MM.1S (cell line): ENCODE data around the gene DSCAML1.

Experiments used
- DNase-seq: peaks from one replicate; pipeline ENCODE4 v3.0.0-alpha.2; 2015
- H2AFZ ChIP-seq: fragments of 300-600 bp; sonication (generic); 2 replicates; pipeline ENCODE4 v1.6.0; 2016; ENCODE audit warnings: antibody characterized with exemption, low read length
- H3F3A ChIP-seq: fragments of 300-600 bp; sonication (generic); 2 replicates; pipeline ENCODE4 v1.6.1; 2016; ENCODE audit warnings: mild to moderate bottlenecking, antibody characterized with exemption, low read length, moderate library complexity, mixed read lengths; ENCODE audit not compliant: insufficient read depth
- H3K27ac ChIP-seq: fragments of 300-600 bp; sonication (generic); 2 replicates; pipeline ENCODE4 v1.5.1; 2016; ENCODE audit warnings: mild to moderate bottlenecking, low read length
- H3K27me3 ChIP-seq: fragments of 300-600 bp; sonication (generic); replicated peaks from 2 replicates; pipeline ENCODE4 v1.6.0; 2016; ENCODE audit warnings: low read length; ENCODE audit not compliant: insufficient read depth
- H3K36me3 ChIP-seq: fragments of 300-600 bp; sonication (generic); replicated peaks from 2 replicates; pipeline ENCODE4 v1.6.1; 2016; ENCODE audit warnings: mild to moderate bottlenecking, low read length, mixed read lengths; ENCODE audit not compliant: insufficient read depth
- H3K4me1 ChIP-seq: fragments of 300-600 bp; sonication (generic); 2 replicates; pipeline ENCODE4 v1.6.1; 2016; ENCODE audit warnings: low read length, mixed read lengths
- H3K4me2 ChIP-seq: fragments of 300-600 bp; sonication (generic); 2 replicates; pipeline ENCODE4 v1.6.0; 2016; ENCODE audit warnings: low read depth, low read length
- H3K4me3 ChIP-seq: fragments of 300-600 bp; sonication (generic); 2 replicates; pipeline ENCODE4 v1.5.1; 2016; ENCODE audit warnings: low read length, mixed read lengths
- H3K79me2 ChIP-seq: fragments of 300-600 bp; sonication (generic); 2 replicates; pipeline ENCODE4 v1.6.1; 2016; ENCODE audit warnings: mixed run types, low read length, mixed read lengths
- H3K9ac ChIP-seq: fragments of 300-600 bp; sonication (generic); 2 replicates; pipeline ENCODE4 v1.6.1; 2016; ENCODE audit warnings: low read length, mixed read lengths
- H3K9me2 ChIP-seq: fragments of 300-600 bp; sonication (generic); replicated peaks from 2 replicates; pipeline ENCODE4 v1.6.1; 2016; ENCODE audit warnings: mild to moderate bottlenecking, low read length, mixed read lengths; ENCODE audit not compliant: insufficient read depth
- H3K9me3 ChIP-seq: fragments of 300-600 bp; sonication (generic); replicated peaks from 2 replicates; pipeline ENCODE4 v1.6.1; 2016; ENCODE audit warnings: mild to moderate bottlenecking, low read length, mixed read lengths; ENCODE audit not compliant: insufficient read depth
- H4K20me1 ChIP-seq: fragments of 300-600 bp; sonication (generic); 2 replicates; pipeline ENCODE4 v1.6.1; 2016; ENCODE audit warnings: mild to moderate bottlenecking, low read length, moderate library complexity, mixed read lengths; ENCODE audit not compliant: insufficient read depth
- EZH2 ChIP-seq: fragments of 300-600 bp; sonication (generic); optimal IDR thresholded peaks from 2 replicates; pipeline ENCODE3; 2017; ENCODE audit warnings: low read depth, mild to moderate bottlenecking, antibody characterized with exemption, low read length, mixed read lengths
- EZH2phosphoT487 ChIP-seq: fragments of 300-600 bp; sonication (generic); IDR thresholded peaks from 2 replicates; pipeline ENCODE4 v1.6.1; 2018; ENCODE audit warnings: antibody characterized with exemption, low read length
- TF ChIP-seq, protein P1 (sequence below): fragments of 300-600 bp; sonication (generic); IDR thresholded peaks from 2 replicates; pipeline ENCODE4 v1.5.1; 2016; ENCODE audit warnings: antibody characterized with exemption, low read length, mixed read lengths

The DSCAML1 gene

DNA sequence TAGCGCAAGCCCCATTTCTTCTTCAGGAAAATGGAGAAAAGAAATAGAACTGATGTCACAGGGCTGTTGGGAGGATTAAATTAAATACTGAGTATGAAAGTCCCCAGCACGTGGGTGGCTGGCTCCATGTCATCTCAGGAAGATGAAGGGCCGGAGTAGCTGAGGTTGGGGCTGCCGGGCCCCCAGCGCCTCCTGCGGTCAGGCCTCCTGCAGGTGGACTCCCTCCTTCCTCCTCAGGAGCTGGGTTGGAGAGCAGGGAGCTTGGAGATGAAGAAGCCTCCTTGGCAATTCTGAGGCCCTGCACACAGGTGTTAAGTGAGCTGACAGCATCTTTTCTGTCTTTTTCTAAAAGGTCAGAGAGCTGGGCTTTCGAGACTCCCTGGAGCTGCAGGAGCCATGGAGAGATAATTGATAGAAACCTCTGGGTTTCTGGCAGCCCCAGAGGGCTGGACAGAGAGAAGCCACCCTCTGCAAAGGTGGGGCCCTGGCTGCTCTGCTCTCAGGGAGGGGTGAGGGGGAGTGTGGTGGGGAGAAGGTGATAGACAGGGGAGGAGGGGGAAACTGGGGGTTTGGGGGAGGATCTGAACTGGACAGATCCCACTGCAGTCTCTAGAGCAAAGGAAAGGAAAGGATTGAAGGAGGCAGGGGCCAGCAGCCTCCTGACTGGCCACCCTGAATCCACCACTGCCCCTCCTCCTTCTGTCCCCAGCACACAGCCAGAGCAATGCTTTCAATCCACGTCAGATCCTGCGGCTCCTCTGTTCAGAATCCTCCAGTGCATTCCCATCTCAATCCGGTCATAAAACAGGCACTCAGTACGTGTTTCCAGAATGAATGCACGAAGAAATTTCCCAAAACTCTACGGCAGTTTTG is 258.5 kb downstream of the DSCAML1 start:
- H3K79me2 ChIP-seq, result no peaks in the 10 kb centered on the region
- H3F3A ChIP-seq, result no peaks in the 10 kb centered on the region
- H3K4me2 ChIP-seq, result no peak overlapping the region
- H3K27ac ChIP-seq, result no peak overlapping the region
- H3K4me1 ChIP-seq, result no peaks in the 10 kb centered on the region
- H2AFZ ChIP-seq, result no peak overlapping the region
- no peak overlapping the region for H3K9ac ChIP-seq
- H3K9me3 ChIP-seq, result no peaks in the 10 kb centered on the region
- H4K20me1 ChIP-seq, result no peaks in the 10 kb centered on the region
- H3K9me2 ChIP-seq, result no peaks in the 10 kb centered on the region
- H3K27me3 ChIP-seq, result peaks cover 75% of the 10 kb centered on the region
- no peaks in the 10 kb centered on the region for H3K36me3 ChIP-seq
- DNase-seq, result no peak
- H3K4me3 ChIP-seq, result no peak overlapping the region
- TF ChIP-seq EZH2phosphoT487 (no peak), EZH2 (no peak)
- TF ChIP-seq, protein P1, sequence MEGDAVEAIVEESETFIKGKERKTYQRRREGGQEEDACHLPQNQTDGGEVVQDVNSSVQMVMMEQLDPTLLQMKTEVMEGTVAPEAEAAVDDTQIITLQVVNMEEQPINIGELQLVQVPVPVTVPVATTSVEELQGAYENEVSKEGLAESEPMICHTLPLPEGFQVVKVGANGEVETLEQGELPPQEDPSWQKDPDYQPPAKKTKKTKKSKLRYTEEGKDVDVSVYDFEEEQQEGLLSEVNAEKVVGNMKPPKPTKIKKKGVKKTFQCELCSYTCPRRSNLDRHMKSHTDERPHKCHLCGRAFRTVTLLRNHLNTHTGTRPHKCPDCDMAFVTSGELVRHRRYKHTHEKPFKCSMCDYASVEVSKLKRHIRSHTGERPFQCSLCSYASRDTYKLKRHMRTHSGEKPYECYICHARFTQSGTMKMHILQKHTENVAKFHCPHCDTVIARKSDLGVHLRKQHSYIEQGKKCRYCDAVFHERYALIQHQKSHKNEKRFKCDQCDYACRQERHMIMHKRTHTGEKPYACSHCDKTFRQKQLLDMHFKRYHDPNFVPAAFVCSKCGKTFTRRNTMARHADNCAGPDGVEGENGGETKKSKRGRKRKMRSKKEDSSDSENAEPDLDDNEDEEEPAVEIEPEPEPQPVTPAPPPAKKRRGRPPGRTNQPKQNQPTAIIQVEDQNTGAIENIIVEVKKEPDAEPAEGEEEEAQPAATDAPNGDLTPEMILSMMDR, result no peak

DNA sequence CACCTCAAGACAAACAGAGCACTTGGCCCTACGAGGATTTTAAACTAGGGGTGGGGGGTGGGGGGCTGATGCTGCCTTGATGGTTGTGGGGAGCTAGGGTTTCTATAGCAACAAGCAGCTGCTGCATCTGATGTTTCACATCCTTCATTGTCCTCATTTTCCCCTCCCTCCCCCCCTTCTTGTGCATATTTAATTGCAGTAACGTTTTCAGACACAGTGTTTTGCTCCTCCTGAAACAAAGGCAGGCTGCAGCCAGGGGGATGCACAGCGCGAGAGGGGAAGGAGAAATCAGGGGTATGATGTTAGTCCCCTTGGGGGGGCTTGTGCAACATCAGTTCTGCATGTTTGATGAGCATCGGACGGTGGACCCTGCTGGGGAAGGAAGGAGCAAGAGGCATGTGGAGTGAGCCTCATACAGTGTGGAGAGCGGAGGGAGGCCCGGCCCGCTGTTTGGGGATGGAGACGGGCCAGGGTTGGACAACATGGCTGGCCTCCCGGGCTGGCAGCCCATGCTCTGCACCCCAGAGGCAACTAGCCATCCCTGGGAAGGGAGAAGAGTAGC is 261.1 kb downstream of the DSCAML1 start:
- Histone ChIP-seq H3K9ac (no peak overlapping the region), H3K27ac (no peak overlapping the region), H3K79me2 (no peaks in the 10 kb centered on the region), H3K4me2 (no peak overlapping the region), H3K27me3 (peaks cover 80% of the 10 kb centered on the region), H2AFZ (no peak overlapping the region), H3K4me3 (no peak overlapping the region), H3K36me3 (no peaks in the 10 kb centered on the region), H3K4me1 (no peaks in the 10 kb centered on the region), H3F3A (no peaks in the 10 kb centered on the region), H3K9me2 (no peaks in the 10 kb centered on the region), H4K20me1 (no peaks in the 10 kb centered on the region), H3K9me3 (no peaks in the 10 kb centered on the region)
- DNase-seq, result no peak
- no peak for TF ChIP-seq EZH2
- TF ChIP-seq EZH2phosphoT487, result no peak
- TF ChIP-seq, protein P1, result no peak

DNA sequence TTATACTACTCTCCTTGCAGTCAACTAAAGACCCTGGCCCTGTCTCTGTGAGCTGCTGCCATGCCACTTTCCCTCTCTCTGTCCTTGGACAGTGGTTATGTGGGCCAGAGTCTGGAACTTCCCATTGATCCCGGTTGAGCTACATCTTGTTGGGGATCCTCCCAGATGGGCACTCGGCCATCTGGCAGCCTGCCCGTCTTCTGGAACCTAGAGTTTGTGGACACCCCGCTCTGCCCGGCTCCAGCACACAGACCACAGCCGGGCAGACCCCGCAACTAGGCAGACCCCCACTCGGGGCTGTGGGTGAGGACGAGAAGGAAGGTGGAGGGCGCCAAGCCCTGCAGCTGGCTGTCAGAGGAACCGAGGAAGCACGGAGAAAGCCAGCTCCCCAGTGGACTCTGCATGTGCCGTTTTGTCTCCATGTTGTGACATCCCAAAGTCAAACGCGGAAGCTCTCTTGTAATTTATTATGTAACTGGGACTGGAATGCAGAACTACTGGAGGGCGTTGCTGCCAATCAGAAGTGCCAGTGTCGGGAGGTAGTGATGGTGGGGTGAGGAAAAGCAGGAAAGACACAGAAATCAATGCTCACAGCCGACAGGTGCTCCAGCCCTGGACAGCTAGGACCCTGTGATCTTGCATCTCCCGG is 261.7 kb downstream of the DSCAML1 start:
- no peaks in the 10 kb centered on the region for H3K4me1 ChIP-seq
- no peaks in the 10 kb centered on the region for H3K79me2 ChIP-seq
- no peaks in the 10 kb centered on the region for H3K36me3 ChIP-seq
- DNase-seq, result no peak
- peaks cover 82% of the 10 kb centered on the region for H3K27me3 ChIP-seq
- H3K9ac ChIP-seq, result no peak overlapping the region
- no peaks in the 10 kb centered on the region for H3F3A ChIP-seq
- TF ChIP-seq EZH2 (no peak), EZH2phosphoT487 (no peak)
- TF ChIP-seq, protein P1, result no peak
- no peaks in the 10 kb centered on the region for H3K9me3 ChIP-seq
- H3K9me2 ChIP-seq, result no peaks in the 10 kb centered on the region
- no peak overlapping the region for H3K4me2 ChIP-seq
- no peak overlapping the region for H3K27ac ChIP-seq
- H3K4me3 ChIP-seq, result no peak overlapping the region
- no peaks in the 10 kb centered on the region for H4K20me1 ChIP-seq
- no peak overlapping the region for H2AFZ ChIP-seq
